Loucy (cell line): ENCODE results near the gene CANT1.

Experiments
- H2AFZ ChIP-seq: fragments of 200-600 bp; sonication (generic); 2 replicates; pipeline ENCODE4 v1.6.0; 2016; ENCODE audit warnings: antibody characterized with exemption, mild to moderate bottlenecking, low read length, moderate library complexity
- H3F3A ChIP-seq: fragments of 200-600 bp; 2 replicates; pipeline ENCODE4 v1.6.0; 2016; ENCODE audit warnings: antibody characterized with exemption, low read depth, mild to moderate bottlenecking
- H3K27me3 ChIP-seq: fragments of 200-600 bp; sonication (generic); 2 replicates; pipeline ENCODE4 v1.6.1; 2014; ENCODE audit warnings: low read length, mild to moderate bottlenecking; ENCODE audit not compliant: insufficient read depth, poor library complexity, severe bottlenecking
- H3K36me3 ChIP-seq: fragments of 200-600 bp; sonication (generic); 2 replicates; pipeline ENCODE4 v1.6.1; 2016; ENCODE audit warnings: low read length; ENCODE audit not compliant: insufficient read depth
- H3K4me1 ChIP-seq: fragments of 200-600 bp; sonication (generic); 2 replicates; pipeline ENCODE4 v1.5.1; 2014; ENCODE audit warnings: low read length, mild to moderate bottlenecking; ENCODE audit not compliant: insufficient read depth, poor library complexity, severe bottlenecking
- H3K4me2 ChIP-seq: fragments of 200-600 bp; sonication (generic); 2 replicates; pipeline ENCODE4 v1.6.0; 2014; ENCODE audit warnings: antibody characterized with exemption, low read length, low read depth, mild to moderate bottlenecking; ENCODE audit not compliant: poor library complexity, severe bottlenecking
- H3K4me3 ChIP-seq: fragments of 200-600 bp; sonication (generic); 2 replicates; pipeline ENCODE4 v1.5.1; 2014; ENCODE audit warnings: low read length, mild to moderate bottlenecking, mixed read lengths; ENCODE audit not compliant: poor library complexity, severe bottlenecking
- H3K79me2 ChIP-seq: fragments of 200-600 bp; sonication (generic); 2 replicates; pipeline ENCODE4 v1.6.1; 2014; ENCODE audit warnings: low read length; ENCODE audit not compliant: insufficient read depth
- H3K9ac ChIP-seq: fragments of 200-600 bp; sonication (generic); 2 replicates; pipeline ENCODE4 v1.6.0; 2014; ENCODE audit warnings: mild to moderate bottlenecking, low read depth, low read length, moderate library complexity; ENCODE audit not compliant: poor library complexity, severe bottlenecking
- H3K9me2 ChIP-seq: fragments of 200-600 bp; sonication (generic); replicated peaks from 2 replicates; pipeline ENCODE4 v1.6.1; 2016; ENCODE audit warnings: low read depth, low read length, mixed read lengths
- H3K9me3 ChIP-seq: fragments of 200-600 bp; sonication (generic); 2 replicates; pipeline ENCODE4 v1.6.1; 2014; ENCODE audit warnings: mild to moderate bottlenecking, antibody characterized with exemption, low read length, low read depth; ENCODE audit not compliant: insufficient read depth
- H4K20me1 ChIP-seq: fragments of 200-600 bp; sonication (generic); 2 replicates; pipeline ENCODE4 v1.6.0; 2014; ENCODE audit warnings: antibody characterized with exemption, low read length, mild to moderate bottlenecking; ENCODE audit not compliant: insufficient read depth, poor library complexity, severe bottlenecking
- EZH2phosphoT487 ChIP-seq: fragments of 200-600 bp; IDR thresholded peaks from 2 replicates; pipeline ENCODE4 v1.6.1; 2018; ENCODE audit warnings: antibody characterized with exemption, mild to moderate bottlenecking, moderate library complexity, borderline replicate concordance
- TF ChIP-seq, protein P1 (sequence below): fragments of 200-600 bp; sonication (generic); conservative IDR thresholded peaks from 2 replicates; pipeline ENCODE4 v1.5.1; 2014; ENCODE audit warnings: mild to moderate bottlenecking, antibody characterized with exemption, low read length

The CANT1 gene

DNA sequence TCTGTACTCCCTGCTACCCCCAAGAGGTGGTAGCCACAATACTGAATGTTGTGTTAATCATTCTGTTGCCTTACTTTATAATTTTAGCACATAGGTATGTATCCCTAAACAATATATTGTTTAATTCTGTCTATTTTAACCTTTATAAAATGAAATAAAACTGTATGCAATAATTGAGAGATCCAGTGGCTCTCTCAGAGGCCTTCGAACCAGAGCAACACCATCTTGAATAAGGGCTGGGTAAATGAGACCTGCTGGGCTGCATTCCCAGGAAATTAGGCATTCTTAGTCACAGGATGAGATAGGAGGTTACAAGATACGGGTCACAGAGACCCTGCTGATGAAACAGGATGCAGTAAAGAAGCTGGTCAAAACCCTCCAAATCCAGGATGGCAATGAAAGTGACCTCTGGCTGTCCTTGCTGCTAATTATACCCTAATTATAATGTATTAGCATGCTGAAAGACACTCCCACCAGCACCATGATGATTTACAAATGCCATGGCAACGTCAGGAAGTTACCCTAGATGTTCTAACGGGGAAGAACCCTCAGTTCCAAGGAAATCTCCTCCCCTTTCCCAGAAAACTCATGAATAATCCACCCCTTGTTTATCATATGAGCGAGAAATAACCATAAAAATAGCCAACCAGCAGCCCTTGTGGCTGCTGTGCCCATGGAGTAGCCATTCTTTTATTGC lies 2.0 kb upstream of the CANT1 start:
- H3K9me3 ChIP-seq, result no peaks in the 10 kb centered on the region
- H3K4me3 ChIP-seq, result no peak overlapping the region
- H3K4me1 ChIP-seq, result peaks cover 27% of the 10 kb centered on the region
- no peaks in the 10 kb centered on the region for H3F3A ChIP-seq
- peaks cover 24% of the 10 kb centered on the region for H4K20me1 ChIP-seq
- TF ChIP-seq, protein P1, sequence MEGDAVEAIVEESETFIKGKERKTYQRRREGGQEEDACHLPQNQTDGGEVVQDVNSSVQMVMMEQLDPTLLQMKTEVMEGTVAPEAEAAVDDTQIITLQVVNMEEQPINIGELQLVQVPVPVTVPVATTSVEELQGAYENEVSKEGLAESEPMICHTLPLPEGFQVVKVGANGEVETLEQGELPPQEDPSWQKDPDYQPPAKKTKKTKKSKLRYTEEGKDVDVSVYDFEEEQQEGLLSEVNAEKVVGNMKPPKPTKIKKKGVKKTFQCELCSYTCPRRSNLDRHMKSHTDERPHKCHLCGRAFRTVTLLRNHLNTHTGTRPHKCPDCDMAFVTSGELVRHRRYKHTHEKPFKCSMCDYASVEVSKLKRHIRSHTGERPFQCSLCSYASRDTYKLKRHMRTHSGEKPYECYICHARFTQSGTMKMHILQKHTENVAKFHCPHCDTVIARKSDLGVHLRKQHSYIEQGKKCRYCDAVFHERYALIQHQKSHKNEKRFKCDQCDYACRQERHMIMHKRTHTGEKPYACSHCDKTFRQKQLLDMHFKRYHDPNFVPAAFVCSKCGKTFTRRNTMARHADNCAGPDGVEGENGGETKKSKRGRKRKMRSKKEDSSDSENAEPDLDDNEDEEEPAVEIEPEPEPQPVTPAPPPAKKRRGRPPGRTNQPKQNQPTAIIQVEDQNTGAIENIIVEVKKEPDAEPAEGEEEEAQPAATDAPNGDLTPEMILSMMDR, result no peak
- TF ChIP-seq EZH2phosphoT487, result no peak
- no peak overlapping the region for H2AFZ ChIP-seq
- H3K4me2 ChIP-seq, result no peak overlapping the region
- no peak overlapping the region for H3K9ac ChIP-seq
- no peaks in the 10 kb centered on the region for H3K27me3 ChIP-seq
- peaks cover 30% of the 10 kb centered on the region for H3K79me2 ChIP-seq
- H3K9me2 ChIP-seq, result no peaks in the 10 kb centered on the region
- no peaks in the 10 kb centered on the region for H3K36me3 ChIP-seq

DNA sequence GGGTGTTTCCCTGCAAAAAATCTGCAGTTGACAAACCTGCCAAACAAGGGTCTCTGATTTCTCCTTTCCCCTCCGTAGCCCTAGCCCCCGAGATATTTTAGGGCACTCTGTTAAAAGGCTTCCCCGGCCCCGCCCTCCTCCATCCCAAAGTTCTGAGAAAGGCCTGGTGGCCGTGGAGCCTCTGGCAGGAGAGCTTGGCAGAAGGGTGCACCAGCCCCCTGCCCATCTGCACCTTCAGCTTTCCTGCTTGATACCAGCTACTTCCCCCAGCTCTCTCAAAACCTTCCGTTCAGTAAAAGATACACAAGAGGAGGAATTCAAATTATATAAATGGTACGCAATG lies 711 bp upstream of the CANT1 start:
- H3K4me1 ChIP-seq, result peaks cover 40% of the 10 kb centered on the region
- H3K9ac ChIP-seq, result peak overlapping the region; percentile 96
- no peak for TF ChIP-seq EZH2phosphoT487
- TF ChIP-seq, protein P1, result no peak
- H4K20me1 ChIP-seq, result peaks cover 28% of the 10 kb centered on the region
- H2AFZ ChIP-seq, result peak overlapping the region; percentile 98
- no peaks in the 10 kb centered on the region for H3K9me2 ChIP-seq
- no peaks in the 10 kb centered on the region for H3K9me3 ChIP-seq
- no peaks in the 10 kb centered on the region for H3K36me3 ChIP-seq
- no peaks in the 10 kb centered on the region for H3K27me3 ChIP-seq
- no peaks in the 10 kb centered on the region for H3F3A ChIP-seq
- H3K4me3 ChIP-seq, result peak overlapping the region; percentile 95
- H3K4me2 ChIP-seq, result peak overlapping the region; percentile 79
- peaks cover 43% of the 10 kb centered on the region for H3K79me2 ChIP-seq

DNA sequence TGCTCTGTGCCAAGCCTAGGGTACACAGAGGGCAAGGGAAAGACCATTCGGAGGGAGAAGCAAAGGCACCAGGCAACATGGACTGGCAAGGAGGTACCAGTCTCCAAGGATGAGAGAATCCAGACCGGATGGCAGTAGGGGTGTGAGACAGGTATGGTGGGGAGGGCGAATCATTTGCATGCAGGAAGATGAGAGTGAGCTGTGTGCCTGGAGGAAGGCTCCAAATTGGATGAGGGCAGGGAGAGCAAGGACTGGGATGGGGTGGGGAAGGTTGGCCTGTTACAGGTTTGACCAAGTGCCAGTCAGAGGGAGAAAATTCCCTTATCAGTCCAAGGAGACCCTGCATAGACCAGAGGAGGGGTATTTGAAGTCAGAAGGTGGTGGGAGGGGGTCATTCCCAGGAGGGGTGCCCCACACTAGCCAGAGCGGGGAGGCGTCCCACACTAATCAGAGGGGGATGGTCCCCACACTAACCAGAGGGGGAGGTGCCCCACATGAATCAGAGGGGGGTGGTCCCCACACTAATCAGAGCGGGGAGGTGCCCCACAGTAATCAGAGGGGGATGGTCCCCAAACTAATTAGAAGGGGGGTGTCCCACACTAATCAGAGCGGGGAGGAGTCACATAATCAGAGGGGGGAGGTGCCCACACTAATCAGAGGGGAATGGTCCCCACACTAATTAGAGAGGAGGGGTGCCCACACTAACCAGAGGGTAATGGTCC lies 737 bp downstream of the CANT1 start:
- H3K4me1 ChIP-seq, result peaks cover 43% of the 10 kb centered on the region
- H3K9me2 ChIP-seq, result no peaks in the 10 kb centered on the region
- peak overlapping the region; percentile 97 for H3K4me2 ChIP-seq

More for the DNA sequence above, 737 bp downstream of the CANT1 start:
- Histone ChIP-seq H3K9me3 (no peaks in the 10 kb centered on the region), H3K9ac (peak overlapping the region; percentile 96), H3K79me2 (peaks cover 49% of the 10 kb centered on the region), H3K4me3 (peak overlapping the region; percentile 95), H3K36me3 (no peaks in the 10 kb centered on the region), H2AFZ (peak overlapping the region; percentile 47; the same call in 1 of the 2 replicates), H4K20me1 (peaks cover 33% of the 10 kb centered on the region), H3K27me3 (no peaks in the 10 kb centered on the region), H3F3A (no peaks in the 10 kb centered on the region)
- TF ChIP-seq, protein P1, result no peak
- TF ChIP-seq EZH2phosphoT487, result no peak
